NT2/D1 (cell line): ENCODE measurements around the gene MAP7.

Source experiments
- SUZ12 ChIP-seq: IDR thresholded peaks from 2 replicates; pipeline ENCODE4 v1.6.1; 2011; ENCODE audit not compliant: insufficient read length, insufficient read depth; ENCODE audit errors: extremely low read depth
- YY1 ChIP-seq: IDR thresholded peaks from 2 replicates; pipeline ENCODE4 v1.6.1; 2011; ENCODE audit not compliant: insufficient read length, insufficient read depth
- ZNF274 ChIP-seq: IDR thresholded peaks from 2 replicates; pipeline ENCODE4 v1.6.1; 2011; ENCODE audit warnings: mild to moderate bottlenecking, low read depth, low read length

- TF ChIP-seq SUZ12 (no peak), YY1 (no peak), ZNF274 (no peak)
These were observed 123.4 kb downstream of the MAP7 start for GRCh38 chr6:136426627-136427377.
